Midbrain (tissue), 1 donor: ENCODE measurements around the gene MDFI.

ENCODE experiments used
- DNase-seq: peaks from one replicate; lab custom pipeline; 2025; lab: John Stamatoyannopoulos, UW

The MDFI gene

DNA sequence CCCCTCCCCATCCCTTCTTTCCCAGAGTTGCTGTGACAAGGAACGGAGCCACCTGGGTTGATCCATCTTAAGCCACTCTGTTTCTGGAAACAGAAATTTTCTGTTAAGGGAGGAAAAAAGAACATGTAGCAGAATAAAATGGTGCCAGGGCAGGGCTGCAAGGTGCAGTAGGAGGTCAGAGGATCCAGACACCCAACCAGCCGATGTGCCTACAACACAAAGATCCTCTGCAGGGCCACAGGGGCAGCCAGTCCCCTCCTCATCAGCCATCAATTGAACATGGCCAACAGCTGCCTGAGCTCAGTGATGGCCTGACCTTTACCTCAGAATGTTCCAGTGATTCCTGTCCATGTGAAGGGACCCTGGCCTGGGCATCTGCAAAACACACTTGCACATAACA is 11.9 kb downstream of the MDFI start:
- DNase-seq = no peak

GRCh38 chr6:41651246-41651961 is 13.1 kb downstream of the MDFI start:
- no peak for DNase-seq

- no peak for DNase-seq
These were observed 13.8 kb downstream of the MDFI start for GRCh38 chr6:41651962-41652657.

- no peak for DNase-seq
These were observed 14.8 kb downstream of the MDFI start for GRCh38 chr6:41652866-41653652.

GRCh38 chr6:41653691-41654090 is 15.4 kb downstream of the MDFI start:
- DNase-seq = no peak

DNA sequence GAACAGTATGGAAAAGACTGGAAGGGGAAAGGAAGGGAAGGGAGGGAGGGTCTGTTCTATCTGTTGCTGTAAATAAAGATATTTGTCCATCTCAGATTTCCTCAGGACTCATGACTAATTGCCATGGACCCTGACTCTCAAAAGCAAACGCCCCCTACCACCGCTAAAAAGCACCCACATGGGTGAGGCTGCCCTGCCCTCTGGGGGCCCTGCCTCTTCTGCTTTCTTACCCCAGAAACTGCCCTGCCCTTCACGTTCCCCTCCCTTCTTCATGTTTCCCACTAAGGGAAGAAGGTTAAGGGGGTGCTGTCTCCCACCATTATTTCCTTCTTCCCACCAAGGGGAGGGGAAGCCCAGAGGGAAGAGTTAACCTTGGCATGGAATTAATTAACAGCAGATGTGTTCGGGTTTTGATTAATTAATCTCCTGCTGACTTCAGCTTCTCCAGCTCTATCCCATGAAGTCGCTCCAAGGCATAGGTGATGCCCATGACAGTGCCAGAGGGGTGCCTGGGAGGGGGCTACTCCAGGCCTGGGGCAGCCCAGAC is 16.0 kb downstream of the MDFI start:
- DNase-seq = no peak

GRCh38 chr6:41654698-41655151 is 16.5 kb downstream of the MDFI start:
- DNase-seq = no peak

- DNase-seq = no peak
These were observed 16.9 kb downstream of the MDFI start for GRCh38 chr6:41655176-41655575.

DNA sequence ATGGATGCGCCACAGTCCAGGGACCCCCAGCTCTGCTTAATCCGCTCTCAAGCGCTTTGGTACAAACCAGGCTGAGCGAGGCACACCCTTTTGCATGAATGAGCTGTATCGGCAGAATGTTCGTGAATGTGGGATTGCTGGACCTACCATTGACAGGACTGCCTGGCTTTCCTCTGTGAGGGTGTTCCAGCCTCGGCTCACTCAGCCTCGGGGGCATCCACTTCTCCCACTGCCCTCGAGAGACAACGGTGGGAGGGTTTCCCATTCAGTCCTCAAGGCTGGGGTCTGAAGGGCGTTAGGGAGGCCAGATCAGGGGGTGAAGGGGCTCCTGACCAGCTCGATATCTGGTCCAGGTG is 17.4 kb downstream of the MDFI start:
- DNase-seq = no peak

GRCh38 chr6:41656002-41656691 is 17.9 kb downstream of the MDFI start:
- DNase-seq = no peak

GRCh38 chr6:41657131-41658094 is 19.1 kb downstream of the MDFI start:
- DNase-seq = no peak

DNA sequence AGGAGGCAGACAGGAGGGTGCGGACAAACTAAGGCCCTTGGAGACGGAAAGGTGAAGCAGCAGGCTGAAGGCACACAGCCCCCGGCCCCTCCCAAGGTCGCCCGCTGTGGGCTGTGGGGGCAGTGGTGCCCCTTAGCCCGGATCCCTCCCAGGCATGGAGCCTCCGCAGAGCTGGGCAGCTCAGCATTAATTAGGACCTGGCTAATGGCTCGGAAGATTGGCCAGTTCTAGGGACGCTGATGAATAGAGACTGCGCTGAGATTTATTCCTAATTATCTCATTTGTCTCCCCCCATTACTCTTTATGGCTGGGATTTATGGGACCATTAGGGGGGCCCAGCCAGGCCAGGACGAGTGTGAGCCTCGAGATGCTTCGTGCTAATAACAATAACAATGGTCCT is 20.4 kb downstream of the MDFI start:
- no peak for DNase-seq

- DNase-seq = no peak
These were observed 21.7 kb downstream of the MDFI start for GRCh38 chr6:41659935-41660334.

- no peak for DNase-seq
These were observed 25.3 kb downstream of the MDFI start for GRCh38 chr6:41663568-41663967.

GRCh38 chr6:41664271-41664670 is 26.0 kb downstream of the MDFI start:
- no peak for DNase-seq

DNA sequence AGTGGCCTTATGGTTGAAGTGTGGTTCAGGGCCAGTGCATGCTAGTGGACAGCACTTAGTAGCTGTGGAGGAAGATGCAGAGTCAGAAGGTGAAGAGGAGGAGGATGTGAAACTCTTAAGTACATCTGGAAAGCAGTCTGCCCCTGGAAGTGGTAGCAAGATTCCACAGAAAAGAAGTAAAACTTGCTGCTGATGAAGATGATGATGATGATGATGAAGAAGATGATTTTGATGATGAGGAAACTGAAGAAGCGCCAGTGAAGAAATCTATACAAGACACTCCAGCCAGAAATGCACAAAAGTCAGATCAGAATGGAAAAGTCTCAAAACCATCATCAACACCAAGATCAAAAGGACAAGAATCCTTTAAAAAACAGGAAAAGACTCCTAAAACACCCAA is 28.9 kb downstream of the MDFI start:
- no peak for DNase-seq

- no peak for DNase-seq
These were observed 30.7 kb downstream of the MDFI start for GRCh38 chr6:41668968-41669367.

DNA sequence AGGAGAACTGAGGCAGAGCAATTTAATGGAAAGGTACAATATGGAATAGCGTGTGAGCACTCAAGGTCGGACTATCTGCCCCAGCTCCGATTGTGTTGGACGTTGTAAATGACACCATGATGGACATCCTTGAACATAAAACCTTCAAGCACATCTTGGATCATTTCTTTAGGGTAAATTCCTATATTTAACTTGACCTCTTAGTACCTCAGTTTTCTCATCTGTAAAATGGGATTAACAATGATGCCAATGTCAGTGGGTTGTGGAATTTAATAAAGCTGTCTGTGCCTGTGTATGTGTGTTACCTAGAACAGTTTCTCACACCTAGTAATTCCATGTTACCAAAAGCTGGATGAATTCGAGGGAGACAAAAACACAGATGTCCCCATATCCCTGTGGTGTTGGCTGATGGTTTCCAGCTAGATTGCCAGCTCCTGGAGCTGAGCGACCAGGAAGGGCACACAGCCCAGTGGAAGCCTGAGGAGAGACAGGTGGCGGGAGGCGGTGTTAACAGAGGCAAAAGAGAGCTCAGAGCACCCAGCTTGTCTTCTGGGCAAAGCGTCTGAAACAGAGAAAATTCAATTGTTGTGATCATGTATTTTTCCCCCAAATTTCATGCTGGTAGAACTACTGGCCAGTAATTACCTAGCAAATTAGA is 32.6 kb downstream of the MDFI start:
- DNase-seq = no peak

- DNase-seq = no peak
These were observed 33.1 kb downstream of the MDFI start for GRCh38 chr6:41671376-41671775.

- DNase-seq = no peak
These were observed 33.7 kb downstream of the MDFI start for GRCh38 chr6:41672016-41672415.
